Activated T-helper 1 cell treated with anti-CD3 and anti-CD28 coated beads, Interleukin-2, amount 50 U/mL, for 16 hours (primary cell): ENCODE data around the gene MPP2.
"Not testable (repeated sequence)": the region's sequence is repeated elsewhere in the genome, so short reads cannot be mapped to it uniquely, and the experiment has no call there.

Experiments used
- DNase-seq, 2 donors: peaks; one replicate each; pipeline ENCODE4 v3.0.0-alpha.2; 2020; ENCODE audit warnings: low read depth in 1 of 2, low spot score in 1 of 2

The MPP2 gene

DNA sequence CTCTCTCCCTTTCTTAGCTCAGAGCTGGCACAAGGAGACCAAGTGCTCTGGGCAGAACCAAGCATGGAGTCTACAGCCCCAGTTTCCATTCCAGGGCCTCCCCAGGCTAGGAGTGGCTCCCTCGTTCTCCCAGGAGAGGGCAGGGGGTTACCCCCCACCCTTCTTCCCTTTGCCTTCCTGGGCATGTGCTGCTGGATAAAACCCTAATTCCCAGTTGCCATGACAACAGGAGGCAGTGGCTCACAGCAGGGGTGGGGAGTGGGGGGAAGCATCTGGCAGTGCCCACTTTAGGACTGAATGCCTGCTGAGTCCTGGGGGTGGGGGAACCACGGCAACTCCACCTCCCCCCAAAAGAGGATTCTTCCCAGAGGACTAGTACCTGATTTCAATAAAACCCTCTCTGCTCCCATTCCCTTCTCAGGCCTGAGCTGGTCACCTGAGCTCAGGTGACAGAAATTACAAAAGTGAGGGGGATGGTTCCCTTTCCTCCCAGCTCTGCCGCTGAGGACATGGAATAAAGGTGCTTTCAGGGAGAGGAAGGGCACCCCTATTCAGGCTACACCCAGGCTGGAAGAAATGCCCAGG lies 1.8 kb downstream of the MPP2 start:
- DNase-seq, result no peak

DNA sequence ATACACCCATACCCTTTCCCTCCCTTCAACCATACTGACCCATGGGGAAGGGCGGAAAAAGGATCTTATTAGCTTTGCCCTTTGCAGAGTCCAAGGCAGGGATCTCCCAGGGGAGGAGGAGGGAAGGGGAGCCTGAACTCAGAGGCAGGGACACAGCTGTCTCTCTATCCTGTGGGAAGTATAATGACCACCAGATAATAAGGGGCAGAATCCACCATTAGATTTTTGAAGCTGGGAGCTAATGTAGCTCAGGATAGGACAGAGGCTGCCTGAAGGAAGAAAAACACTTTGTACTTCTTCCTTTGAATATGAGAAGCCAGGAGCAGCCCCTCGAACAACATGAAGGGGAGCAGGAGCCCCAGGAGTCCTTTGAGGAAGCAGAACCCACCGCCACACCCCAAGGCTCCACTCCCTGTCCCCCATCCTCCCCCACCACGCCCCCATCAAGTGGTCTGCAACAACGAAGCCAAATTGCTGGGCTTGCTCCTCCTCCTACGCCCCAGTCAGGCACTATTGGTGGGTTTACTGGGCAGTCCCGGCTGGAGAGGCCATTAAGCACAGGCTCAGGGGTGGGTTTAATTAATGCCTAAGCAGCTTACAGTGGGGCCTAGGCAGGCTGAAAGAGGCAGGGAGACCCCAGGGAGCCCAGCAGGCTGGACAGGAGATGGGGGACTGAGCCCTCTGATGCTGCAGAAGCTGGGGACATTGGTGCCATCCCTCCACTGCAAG lies 5.3 kb downstream of the MPP2 start:
- no peak for DNase-seq

DNA sequence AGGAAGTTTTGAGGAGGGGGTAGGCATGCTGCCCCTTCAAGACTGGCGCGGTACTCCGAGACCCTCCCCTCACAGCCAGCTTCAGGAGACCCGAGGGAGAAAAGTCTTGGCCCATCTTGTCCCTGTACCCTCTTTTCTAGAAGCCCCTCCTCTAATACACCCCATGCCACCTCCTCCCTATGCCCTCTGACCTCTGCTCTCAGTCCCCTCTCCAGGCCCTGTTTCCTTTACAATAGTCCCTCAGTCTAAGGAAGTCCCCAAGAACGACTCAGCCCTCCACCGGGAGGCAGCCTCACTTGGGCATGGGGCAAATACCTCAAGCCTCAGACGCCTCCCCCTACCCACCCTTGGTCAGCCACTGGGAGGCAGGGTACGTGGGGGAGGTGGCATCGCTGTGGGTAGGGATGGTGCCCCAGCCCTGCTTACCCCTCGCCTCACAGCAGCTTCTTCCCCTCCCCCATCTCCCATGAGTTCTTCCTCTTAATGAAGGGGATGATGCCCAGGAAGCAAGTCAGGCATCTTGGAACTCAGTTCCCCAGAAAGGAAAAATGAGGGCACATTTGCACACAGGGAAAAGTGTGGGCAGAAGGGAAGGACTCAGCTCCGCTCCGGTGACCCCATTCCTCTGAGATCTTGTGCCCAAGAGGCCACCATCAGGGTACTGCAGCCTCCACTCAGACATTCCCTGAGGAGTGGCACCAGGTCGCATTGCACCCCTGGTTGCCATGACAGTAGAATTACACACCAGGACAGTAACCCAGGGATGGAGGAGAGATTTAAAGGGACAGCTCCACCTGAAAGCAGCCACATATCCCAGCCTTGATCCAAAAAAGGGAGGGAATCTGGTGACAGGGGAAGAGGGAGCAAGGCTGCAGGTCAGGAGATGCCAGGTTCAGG lies 6.2 kb downstream of the MPP2 start:
- no peak for DNase-seq

DNA sequence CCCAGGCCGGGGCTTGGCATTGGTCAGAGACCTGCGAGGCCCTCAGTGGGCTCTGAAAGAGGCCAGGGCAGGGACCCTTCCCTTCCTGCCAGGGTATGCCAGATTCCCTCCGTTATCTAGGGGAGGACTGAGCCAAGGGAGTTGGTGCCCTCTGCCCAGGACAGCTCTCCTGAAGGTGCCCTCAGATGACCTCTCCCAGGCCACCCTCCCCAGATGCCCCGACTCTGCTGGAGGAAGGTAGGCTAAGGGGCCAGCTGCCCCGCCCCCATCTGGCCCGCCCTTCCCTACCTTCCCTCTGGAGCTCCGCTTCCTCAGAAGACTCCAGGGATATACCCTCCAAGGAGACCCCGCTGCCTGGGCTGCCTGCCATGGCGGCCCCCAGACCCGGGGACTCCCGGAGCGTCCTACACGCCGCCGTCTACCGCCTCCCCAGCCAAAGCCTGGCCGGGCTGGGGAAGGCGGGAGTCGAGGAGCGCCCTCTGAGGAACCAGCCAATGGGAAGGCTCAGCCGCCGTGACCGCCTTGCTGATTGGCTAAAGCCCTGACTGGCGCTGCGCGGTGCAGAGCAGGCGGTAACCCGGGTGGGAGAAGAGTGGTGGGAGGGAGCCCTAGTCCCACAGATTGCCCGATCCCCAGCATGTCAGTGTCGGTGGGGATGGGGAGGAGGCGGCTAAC lies 7.0 kb downstream of the MPP2 start:
- peak; percentile 55 to 71 for DNase-seq

DNA sequence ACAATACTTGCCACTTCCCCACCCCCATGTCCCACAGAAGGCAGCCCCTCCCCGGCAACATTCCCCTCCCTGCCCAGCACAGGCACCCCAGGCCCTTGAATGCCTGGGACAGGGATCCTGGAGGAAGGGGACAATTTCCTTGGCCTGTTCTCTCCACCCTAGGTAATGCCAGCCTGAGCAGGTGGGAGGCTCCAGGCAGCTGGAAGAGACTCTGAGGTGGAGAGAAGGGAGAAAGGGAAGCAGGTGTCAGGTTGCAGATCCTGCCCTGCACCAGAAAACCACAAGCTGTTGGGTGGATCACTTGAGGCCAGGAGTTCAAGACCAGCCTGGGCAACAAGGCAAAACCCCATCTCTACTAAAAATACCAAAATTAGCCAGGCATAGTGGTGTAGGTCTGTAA lies 8.9 kb downstream of the MPP2 start:
- DNase-seq, result no peak

DNA sequence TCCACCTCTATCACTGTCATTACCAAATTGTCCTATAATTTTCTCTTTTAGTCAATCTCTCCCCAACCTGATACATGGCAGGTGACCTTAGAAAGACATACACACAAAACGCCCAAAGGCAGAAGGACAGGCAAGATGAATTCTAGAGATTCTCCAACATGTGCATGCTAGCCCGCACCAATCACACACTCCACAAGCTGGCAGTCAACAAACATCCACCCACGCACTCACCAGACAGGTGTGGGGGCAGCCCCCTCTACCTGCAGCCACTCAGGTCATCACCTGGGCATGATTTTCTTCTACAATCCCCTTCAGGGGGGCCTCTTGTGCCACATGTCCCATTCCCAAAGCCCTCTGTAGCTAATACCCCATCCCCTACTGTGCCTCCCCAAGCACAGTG lies 9.5 kb downstream of the MPP2 start:
- DNase-seq, result no peak

DNA sequence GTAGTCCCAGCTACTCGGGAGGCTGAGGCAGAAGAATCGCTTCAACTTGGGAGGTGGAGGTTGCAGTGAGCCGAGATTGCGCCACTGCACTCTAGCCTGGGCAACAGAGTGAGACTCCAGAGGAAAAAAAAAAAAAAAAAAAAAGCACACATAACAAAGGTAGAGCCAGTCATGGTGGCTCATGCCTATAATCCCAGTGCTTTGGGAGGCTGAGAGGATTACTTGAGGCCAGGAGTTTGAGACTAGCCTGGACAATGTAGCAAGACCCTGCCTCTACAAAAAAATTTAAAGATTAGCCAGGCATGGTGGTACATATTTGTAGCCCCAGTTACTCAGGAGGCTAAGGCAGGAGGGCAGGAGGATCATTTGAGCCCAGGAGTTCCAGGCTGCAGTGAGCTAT lies 12.8 kb downstream of the MPP2 start:
- not testable (repeated sequence) for DNase-seq

DNA sequence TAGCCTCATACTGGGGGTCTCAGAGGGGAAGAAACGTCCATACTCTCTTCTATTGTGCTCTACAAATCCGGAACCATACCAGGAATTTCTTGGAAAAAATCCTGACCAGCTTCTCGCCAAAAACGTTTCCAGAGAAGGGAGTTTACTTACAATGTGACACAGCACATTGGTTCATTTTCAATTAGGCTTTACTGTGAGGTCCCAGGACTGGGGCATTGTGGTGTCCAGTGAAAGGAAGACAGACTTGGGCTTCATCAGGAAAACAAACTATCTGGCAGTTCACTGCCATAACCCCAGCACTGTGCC lies 14.7 kb downstream of the MPP2 start:
- DNase-seq, result no peak

DNA sequence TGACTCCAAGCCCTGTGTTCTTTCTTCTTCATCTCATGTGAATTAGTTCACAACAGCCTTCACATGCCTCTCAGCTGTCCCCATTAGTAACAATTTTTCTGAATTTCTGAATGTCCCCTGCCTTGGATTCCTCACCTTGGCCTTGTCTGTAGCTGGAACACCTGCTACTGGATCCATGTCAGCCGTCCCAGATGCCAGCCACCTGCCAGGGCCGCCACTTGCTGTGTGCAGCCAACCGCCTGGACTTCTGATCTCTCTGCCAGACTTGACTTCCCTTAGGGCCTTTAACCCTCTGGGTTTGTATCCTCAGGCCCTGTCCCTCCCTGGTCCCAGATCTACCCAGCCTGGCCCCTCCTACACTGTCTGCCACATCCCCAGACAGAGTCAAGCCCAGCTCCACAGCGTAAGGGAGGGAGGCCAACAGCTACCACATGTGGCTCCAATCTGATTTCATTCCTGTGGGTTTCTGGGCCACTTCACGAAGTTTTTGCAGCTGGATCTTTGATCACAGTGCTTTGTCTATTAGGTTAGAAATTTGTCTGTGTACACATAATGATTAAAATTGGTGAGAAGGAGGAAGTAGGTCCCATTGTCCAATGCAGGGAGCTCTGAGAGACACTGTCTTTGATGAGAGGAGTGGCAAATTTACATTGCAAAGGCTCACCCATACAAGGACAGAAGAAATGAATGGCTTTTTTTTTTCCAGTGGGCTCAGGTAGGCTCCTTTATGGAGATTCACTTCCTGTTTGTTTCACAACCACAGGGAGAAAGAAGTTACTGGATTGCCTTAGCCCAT lies 15.3 kb downstream of the MPP2 start:
- DNase-seq, result no peak

DNA sequence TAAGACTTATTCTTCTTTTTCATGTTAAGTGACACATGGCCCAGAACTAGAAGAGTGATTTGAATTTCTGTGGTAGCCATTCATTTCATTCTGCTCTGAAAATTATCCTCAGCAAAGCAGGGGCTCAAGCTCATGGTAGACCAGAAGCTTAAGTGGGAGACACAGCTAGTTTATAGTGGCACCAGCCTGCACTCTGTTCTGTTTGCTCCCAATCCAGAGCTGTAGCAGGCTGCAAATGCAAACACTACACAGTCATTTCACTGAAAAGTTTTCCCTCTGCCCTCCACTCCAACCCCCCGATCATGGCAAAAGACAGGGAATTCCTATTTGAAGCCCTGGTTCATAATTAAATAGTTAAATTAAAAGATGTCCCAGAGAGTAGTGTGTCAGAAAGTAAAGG lies 17.1 kb downstream of the MPP2 start:
- DNase-seq, result no peak

DNA sequence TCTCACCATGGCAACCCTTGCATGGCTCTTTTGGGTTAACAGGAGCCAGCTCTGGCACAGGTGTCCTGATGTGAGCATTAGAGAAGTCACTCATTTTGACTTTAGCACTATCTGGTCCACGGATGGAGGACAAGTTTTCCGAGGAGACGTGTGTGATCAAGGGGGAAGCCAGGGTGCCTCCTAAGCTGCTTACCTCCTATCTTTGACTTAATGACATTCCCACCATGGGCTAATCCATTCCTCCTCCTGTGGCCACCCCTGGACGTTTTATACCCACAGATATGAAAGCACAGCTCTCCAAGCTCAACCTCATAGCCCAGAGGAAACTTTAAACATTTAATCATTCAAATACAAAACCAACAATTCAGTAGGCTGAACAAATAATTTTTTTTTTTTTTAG lies 18.8 kb downstream of the MPP2 start:
- DNase-seq, result no peak

DNA sequence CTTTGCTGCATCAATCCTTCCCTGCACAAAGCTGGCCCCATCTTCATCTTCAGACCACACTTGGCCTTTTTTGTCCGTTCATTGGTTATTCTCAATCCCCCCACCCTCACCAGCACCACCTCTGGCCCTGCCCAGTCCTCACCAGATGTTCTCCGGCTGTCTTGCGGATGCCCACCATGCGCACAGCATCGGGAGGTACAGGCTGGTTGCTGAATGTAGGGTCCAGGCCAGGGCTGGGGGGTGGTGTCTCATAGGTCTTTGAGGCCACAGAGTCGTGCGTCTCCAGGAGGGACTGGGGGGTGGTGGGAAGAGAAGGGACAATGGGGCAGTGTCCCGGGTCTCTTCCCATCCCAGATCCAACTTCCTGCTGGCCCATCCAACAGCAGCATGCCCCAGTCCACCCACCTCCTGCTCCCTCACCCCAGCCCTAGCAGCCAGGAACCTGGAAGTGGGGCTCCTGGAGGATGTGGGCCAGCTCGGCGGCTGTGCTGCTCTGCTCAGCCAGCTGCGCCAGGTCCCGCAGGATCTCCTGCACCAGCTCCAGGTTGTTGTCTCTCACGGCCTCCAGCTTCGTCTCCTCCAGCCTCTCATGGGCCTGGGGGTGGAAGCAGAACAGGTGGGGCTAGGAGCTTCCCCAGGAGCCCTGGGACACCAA lies 24.4 kb downstream of the MPP2 start:
- DNase-seq, result no peak

DNA sequence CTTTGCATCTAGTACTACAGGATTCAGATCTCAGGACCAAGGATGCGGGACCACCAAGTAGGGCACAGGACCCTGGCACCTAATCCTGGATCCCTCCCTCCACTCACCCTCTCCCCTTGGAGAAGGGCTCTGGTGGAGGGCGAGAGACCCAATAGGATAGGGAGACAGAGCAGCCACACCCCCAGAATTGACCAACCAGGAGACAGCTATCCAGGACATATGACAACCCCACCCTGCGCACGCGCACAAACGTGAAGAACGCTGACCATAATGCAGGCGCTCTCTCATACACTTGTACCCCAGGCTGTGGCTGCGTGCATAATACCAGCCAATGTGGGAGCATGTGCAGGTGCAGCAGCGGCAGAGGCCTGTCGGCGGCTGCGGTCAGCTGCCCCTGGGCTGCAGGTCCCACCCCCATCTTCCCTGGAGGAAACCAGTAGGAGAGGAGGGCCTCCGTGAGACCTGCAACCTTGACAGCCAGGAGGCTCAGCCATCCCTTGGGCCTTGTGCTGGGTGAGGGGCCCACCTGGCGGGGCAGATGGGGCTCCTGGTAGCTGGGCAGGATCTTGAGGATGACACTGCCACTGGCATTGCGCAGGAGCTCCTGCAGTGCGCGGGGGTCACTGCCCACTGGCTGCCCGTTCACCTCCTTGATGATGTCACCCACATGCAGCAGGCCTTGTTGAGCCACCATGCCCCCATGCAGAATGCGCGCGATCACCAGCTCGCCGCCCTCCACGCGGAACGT lies 25.4 kb downstream of the MPP2 start:
- DNase-seq, result no peak

DNA sequence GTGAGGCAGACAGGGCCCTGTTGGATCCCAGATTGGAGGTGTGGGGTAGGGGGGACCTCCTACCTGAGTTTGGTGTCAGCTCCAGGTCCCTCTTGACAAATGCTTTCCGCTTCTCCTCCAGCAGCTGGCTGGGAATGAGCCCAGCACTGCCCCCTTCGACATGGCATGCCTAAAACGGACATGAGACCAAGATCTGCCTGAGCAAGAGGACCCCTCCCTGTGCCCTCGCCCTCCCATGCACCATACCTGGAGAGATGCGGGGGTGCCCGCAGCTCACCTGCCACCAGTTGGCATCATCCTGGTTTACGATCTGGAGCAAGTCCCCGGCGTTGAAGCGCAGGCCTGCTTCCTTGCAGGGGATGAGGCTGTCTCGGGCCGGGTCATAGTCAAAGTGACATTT lies 26.2 kb downstream of the MPP2 start:
- no peak for DNase-seq

DNA sequence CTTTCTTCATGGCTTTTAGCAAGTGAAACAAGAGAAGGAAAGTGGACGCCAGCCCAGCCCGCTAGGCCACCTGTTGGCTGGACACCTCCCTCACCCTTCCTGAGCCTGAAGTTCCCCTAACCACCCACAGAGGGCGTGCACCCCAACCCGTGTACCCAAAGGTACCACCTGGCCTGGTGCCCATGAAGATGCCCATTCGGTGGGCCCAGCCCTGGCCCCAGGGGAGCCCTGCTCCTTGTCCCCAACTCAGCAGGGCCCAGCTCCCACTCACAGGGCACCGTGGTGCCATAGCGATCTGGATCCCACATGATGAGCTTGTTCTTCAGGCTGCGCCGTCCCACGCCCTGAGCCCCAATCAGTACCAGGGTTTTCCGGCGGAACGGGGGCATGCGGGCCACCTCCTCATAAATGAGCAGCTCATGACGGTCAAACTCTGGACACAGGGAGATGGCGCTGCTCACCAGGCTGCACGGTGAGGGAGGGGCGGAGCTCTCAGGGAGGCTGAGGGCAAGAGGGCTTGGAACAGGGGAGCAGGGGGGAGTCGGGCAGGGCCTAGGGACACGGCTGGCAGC lies 26.8 kb downstream of the MPP2 start:
- DNase-seq, result peak in 1 of 2 donors; percentile 24

DNA sequence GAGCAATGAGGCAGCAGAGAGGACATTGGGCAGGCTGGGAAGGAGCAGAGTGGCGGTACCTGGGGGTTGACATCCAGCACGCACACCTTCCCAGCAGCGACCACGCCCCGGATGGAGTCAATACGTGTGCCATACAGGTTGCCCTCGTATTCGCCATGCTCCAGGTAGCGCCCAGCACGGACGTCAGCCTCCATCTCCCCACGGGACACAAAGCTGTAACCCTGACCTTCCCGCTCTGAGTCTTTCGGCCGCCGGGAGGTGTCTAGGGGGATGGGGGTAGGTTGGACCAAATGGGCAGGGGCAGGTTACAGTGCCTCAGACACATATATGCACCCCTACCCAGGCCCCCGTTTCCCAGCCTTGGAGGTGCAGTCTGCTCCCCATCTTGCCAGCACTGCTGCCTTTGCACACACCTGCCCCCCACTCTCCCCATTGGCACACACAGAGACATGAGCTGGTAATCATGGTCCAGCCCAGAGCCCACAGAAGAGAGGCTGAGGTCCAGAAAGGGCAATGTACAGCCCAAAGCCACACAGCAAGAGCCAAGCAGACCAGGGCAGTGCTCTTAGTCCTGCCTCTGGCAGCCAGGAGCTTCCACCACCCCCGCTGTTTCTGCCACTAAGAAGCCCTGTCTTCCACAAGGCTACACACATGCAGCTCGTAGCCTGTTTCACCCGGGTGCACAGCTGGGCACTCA lies 27.5 kb downstream of the MPP2 start:
- no peak for DNase-seq

DNA sequence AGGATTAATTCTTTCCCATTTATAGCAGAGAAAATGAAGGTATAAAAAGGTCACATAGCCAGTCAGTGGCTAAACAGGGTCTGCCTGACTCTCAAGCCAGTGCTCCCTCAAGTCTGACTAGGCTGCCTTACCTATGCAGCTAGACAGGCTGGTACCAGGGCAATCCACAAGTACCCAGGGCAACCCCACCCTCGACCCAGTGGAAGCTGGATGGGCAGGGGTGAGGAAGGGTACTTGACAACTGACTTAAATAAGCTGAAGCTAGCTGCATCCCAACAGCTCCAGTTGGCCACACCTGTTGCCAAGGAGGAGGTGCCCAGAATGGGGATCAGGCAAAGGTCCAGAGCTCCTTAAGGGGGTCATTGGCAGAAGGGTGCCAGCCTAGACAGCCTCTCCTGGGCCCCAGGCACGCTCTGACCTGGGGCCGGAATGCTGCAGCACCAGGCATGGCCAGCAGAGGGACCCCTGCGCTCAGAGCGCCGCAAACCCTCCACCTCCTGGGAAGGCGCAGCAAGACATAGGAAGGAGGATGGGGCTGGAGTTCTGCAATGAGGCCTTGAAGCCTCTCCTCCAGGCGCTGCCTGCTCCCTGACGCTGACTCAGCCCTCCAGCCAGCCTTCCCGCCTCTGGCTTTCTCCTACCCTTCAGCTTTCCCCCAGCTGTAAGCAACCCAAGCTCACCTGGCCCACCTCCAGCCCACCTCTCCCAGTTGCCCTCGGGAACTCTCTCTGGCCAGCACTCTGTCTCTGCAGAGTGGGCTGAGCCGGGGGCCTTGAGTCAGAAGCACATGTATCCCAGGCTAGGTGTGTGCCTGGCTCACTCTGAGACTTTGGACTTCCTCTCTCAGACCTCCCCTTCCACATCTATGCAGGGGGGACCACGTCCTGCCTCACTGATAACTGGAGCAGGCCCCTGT lies 28.8 kb downstream of the MPP2 start:
- peak; percentile 43 to 55 for DNase-seq
